ENCODE measurements around the gene ARSB.
"Not testable (repeated sequence)": the region's sequence is repeated elsewhere in the genome, so short reads cannot be mapped to it uniquely, and the experiment has no call there.

Gene ARSB

GRCh38 chr5:78993165-78993564, 8.1 kb upstream of the ARSB start:
- no peak for DNase-seq

GRCh38 chr5:78992146-78992545, 7.0 kb upstream of the ARSB start:
- DNase-seq: no peak

- no peak for DNase-seq
Measured at GRCh38 chr5:78989080-78989479, 4.0 kb upstream of the ARSB start.

- peak in 2 of 5 donors; percentile 23 to 80 for DNase-seq
Measured at GRCh38 chr5:78985725-78986223, 664 bp upstream of the ARSB start.

GRCh38 chr5:78984439-78985115, 533 bp downstream of the ARSB start:
- peak; percentile 60 to 79 (median 71) for DNase-seq

- DNase-seq: no peak
Measured at GRCh38 chr5:78983601-78984438, 1.3 kb downstream of the ARSB start.

- DNase-seq: not testable (repeated sequence)
Measured at GRCh38 chr5:78983194-78983593, 1.9 kb downstream of the ARSB start.

- DNase-seq: no peak
Measured at GRCh38 chr5:78979909-78980308, 5.2 kb downstream of the ARSB start.

GRCh38 chr5:78979117-78979742, 5.9 kb downstream of the ARSB start:
- DNase-seq: no peak

GRCh38 chr5:78975035-78975434, 10.1 kb downstream of the ARSB start:
- DNase-seq: no peak

GRCh38 chr5:78974601-78975000, 10.5 kb downstream of the ARSB start:
- DNase-seq: no peak

GRCh38 chr5:78974011-78974410, 11.1 kb downstream of the ARSB start:
- no peak for DNase-seq

GRCh38 chr5:78972654-78973428, 12.3 kb downstream of the ARSB start:
- DNase-seq: no peak

GRCh38 chr5:78971998-78972397, 13.1 kb downstream of the ARSB start:
- no peak for DNase-seq

GRCh38 chr5:78968781-78969180, 16.3 kb downstream of the ARSB start:
- DNase-seq: no peak

GRCh38 chr5:78964889-78965288, 20.2 kb downstream of the ARSB start:
- DNase-seq: no peak

- no peak for DNase-seq
Measured at GRCh38 chr5:78961743-78962142, 23.4 kb downstream of the ARSB start.

- DNase-seq: no peak
Measured at GRCh38 chr5:78959767-78960166, 25.3 kb downstream of the ARSB start.

- DNase-seq: no peak
Measured at GRCh38 chr5:78958672-78959445, 26.3 kb downstream of the ARSB start.

- DNase-seq: no peak
Measured at GRCh38 chr5:78956901-78957300, 28.2 kb downstream of the ARSB start.

GRCh38 chr5:78953092-78953800, 31.9 kb downstream of the ARSB start:
- peak in 1 of 5 donors; percentile 33 for DNase-seq

All from T-helper 1 cell (primary cell).